ENCODE measurements around the gene LPCAT3.

DNA sequence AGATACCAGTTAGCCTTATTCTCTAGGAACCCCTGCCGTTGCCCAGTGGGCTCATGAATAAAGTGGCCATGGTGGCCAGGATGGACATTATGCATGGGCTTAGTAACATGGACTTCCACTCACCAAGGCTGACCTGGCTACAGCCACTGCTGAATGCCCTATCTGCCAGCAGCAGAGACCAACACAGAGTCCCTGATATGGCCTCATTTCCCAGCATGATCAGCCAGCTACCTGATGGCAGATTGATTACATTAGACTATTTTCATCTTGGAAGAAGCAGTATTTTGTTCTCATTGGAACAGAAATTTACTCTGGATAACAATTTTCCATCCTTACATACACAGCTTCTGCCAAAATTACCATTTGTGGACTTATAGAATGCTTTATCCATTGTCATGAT lies 16.2 kb upstream of the LPCAT3 start:
- no peak for TF ChIP-seq CTCF (IDR thresholded peaks at IDR 0.05; ENCODE audit: insufficient read depth, low read length)
- TF ChIP-seq, protein P1, sequence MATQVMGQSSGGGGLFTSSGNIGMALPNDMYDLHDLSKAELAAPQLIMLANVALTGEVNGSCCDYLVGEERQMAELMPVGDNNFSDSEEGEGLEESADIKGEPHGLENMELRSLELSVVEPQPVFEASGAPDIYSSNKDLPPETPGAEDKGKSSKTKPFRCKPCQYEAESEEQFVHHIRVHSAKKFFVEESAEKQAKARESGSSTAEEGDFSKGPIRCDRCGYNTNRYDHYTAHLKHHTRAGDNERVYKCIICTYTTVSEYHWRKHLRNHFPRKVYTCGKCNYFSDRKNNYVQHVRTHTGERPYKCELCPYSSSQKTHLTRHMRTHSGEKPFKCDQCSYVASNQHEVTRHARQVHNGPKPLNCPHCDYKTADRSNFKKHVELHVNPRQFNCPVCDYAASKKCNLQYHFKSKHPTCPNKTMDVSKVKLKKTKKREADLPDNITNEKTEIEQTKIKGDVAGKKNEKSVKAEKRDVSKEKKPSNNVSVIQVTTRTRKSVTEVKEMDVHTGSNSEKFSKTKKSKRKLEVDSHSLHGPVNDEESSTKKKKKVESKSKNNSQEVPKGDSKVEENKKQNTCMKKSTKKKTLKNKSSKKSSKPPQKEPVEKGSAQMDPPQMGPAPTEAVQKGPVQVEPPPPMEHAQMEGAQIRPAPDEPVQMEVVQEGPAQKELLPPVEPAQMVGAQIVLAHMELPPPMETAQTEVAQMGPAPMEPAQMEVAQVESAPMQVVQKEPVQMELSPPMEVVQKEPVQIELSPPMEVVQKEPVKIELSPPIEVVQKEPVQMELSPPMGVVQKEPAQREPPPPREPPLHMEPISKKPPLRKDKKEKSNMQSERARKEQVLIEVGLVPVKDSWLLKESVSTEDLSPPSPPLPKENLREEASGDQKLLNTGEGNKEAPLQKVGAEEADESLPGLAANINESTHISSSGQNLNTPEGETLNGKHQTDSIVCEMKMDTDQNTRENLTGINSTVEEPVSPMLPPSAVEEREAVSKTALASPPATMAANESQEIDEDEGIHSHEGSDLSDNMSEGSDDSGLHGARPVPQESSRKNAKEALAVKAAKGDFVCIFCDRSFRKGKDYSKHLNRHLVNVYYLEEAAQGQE (IDR thresholded peaks at IDR 0.05; ENCODE audit: insufficient replicate concordance, low read depth): no peak
- no peak for TF ChIP-seq POLR2AphosphoS5 (IDR thresholded peaks at IDR 0.05; ENCODE audit: low read depth)

All from HL-60 (cell line).